ENCODE results near the gene SPATA13.

The SPATA13 gene

DNA sequence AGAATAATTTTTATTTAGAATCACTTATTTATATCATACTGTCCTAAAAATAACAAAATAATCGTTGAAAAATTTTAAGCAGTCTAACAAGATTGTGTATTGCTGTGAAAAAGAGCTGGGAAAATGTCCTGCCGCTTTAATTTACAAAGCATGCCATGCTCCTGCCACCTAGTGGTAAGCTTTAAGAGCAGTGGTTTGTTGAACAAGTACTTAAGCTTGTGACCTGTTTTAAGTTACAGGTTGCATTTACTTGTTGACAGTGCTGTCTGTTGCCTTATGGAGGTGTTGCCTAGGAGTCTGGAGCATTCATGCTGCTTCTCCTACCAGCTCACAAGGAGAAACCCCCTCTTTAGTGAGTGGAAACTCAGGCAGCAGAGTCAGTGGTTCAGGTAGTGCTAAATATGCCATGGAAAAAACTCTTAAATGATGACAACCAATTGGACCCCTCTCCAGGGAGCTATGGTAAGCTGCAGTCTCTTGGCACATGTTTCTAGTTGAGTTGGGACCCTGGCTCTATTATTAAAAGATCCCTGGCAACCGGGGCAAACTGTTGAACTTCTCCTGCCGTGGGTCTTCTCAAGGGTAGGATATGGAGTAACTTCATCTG is 68.4 kb downstream of the SPATA13 start:
- TF ChIP-seq, protein P1, sequence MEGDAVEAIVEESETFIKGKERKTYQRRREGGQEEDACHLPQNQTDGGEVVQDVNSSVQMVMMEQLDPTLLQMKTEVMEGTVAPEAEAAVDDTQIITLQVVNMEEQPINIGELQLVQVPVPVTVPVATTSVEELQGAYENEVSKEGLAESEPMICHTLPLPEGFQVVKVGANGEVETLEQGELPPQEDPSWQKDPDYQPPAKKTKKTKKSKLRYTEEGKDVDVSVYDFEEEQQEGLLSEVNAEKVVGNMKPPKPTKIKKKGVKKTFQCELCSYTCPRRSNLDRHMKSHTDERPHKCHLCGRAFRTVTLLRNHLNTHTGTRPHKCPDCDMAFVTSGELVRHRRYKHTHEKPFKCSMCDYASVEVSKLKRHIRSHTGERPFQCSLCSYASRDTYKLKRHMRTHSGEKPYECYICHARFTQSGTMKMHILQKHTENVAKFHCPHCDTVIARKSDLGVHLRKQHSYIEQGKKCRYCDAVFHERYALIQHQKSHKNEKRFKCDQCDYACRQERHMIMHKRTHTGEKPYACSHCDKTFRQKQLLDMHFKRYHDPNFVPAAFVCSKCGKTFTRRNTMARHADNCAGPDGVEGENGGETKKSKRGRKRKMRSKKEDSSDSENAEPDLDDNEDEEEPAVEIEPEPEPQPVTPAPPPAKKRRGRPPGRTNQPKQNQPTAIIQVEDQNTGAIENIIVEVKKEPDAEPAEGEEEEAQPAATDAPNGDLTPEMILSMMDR (IDR thresholded peaks at IDR 0.05; ENCODE audit: insufficient read depth, low read length, missing control alignments): peak; percentile 81

DNA sequence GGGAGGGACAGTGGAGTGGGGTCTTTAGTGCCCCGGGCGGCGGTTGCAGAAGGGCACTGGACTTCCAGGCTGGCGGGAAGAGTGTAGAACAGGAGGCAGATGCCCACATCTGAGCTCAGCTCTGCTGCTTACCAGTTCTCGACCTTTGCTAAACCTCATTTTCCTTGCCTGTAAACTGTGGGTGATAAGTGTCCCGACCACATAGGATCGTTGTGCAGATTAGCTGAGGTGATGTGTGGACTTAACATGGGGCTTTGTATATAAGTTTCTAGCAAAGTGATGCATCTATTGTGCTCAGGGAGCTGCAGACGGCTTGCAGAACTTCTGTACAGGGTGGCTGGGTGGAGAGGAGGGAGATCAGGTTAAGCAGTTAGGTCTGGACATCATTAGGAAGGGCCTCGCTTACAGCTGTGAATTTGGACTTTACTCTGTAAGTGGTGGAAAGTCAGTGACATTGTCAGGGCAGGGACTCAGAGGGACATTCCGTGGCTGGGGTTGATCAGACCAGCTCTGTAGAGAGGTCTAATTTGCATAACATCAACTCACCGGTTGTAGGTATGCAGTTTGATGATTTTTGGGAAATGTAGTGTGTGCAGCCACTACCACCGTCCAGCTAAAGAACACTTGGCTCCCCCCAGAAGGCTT is 70.0 kb downstream of the SPATA13 start:
- DNase-seq (ENCODE audit: low read depth, low spot score): no peak
- CTCF ChIA-PET: interaction anchor here (0.7 to 7.2 kb wide), 24 partner anchors 8 to 328 kb away, joined by 3 to 79 read pairs (median 4); no protein-coding TSS in a partner anchor
- no peak overlapping the region for H3K4me3 ChIP-seq (ENCODE audit: low read depth, low read length)
- TF ChIP-seq, protein P1 (IDR thresholded peaks at IDR 0.05; ENCODE audit: insufficient read depth, low read length, missing control alignments): no peak
- POLR2A ChIA-PET: interaction anchor here (0.6 kb wide), 1 partner anchor 803 kb away, joined by 3 read pairs; no protein-coding TSS in a partner anchor

More for the DNA sequence above, 68.4 kb downstream of the SPATA13 start:
- POLR2A ChIA-PET: interaction anchor here (0.5 kb wide), 1 partner anchor 150 kb away, joined by 3 read pairs; no protein-coding TSS in a partner anchor
- H3K4me3 ChIP-seq (ENCODE audit: low read depth, low read length): no peak overlapping the region
- CTCF ChIA-PET: interaction anchor here (0.6 to 12.9 kb wide), 57 partner anchors 10 to 762 kb away, joined by 3 to 438 read pairs (median 4); no protein-coding TSS in a partner anchor
- no peak for DNase-seq (ENCODE audit: low read depth, low spot score)

DNA sequence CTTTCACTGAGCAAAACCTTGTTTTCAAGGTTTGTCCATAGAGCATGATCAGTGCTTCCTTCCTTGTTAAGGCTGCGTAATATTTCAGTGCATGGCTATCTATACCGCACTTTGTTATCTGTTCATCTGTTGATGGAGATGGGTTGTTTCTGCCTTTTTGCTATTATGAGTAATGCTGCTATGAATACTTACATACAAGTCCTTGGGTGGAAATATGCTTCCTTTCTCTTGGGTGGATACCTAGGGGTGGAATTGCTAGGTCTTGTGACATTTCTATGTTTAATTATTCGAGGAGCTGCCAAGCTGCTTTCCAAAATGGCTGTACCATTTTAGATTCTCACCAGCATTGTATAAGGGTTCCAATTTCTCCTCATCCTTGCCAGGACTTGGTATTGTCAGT is 70.9 kb downstream of the SPATA13 start:
- POLR2A ChIA-PET: interaction anchor here (0.6 kb wide), 1 partner anchor 804 kb away, joined by 3 read pairs; no protein-coding TSS in a partner anchor
- H3K4me3 ChIP-seq (ENCODE audit: low read depth, low read length): no peak overlapping the region
- CTCF ChIA-PET: interaction anchor here (0.7 to 7.2 kb wide), 19 partner anchors 9 to 311 kb away, joined by 3 to 79 read pairs (median 4); no protein-coding TSS in a partner anchor
- DNase-seq (ENCODE audit: low read depth, low spot score): no peak
- TF ChIP-seq, protein P1 (IDR thresholded peaks at IDR 0.05; ENCODE audit: insufficient read depth, low read length, missing control alignments): no peak

DNA sequence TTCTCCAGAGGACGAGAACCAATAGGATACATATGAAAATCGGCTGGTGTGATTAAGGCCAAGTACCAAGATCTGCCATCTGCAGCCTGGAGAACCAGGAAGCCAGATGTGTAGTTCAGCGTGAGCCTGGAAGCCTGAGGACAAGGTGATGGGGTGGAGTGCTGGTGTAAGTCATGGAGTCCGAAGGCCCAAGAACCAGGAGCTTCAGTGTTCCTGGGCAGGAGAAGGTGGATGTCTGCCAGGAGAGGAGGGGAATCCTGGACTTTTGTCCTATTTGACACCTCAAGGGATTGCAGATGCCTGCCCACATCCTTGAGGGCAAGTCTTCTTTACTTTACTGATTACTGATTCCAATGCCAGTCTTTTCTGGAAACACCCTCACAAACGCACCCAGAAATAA is 71.5 kb downstream of the SPATA13 start:
- no peak overlapping the region for H3K4me3 ChIP-seq (ENCODE audit: low read depth, low read length)
- no peak for DNase-seq (ENCODE audit: low read depth, low spot score)
- TF ChIP-seq, protein P1 (IDR thresholded peaks at IDR 0.05; ENCODE audit: insufficient read depth, low read length, missing control alignments): no peak
- CTCF ChIA-PET: interaction anchor here (1.3 to 7.2 kb wide), 12 partner anchors 9 to 312 kb away, joined by 3 to 79 read pairs (median 10); no protein-coding TSS in a partner anchor
- POLR2A ChIA-PET: no interaction called here

DNA sequence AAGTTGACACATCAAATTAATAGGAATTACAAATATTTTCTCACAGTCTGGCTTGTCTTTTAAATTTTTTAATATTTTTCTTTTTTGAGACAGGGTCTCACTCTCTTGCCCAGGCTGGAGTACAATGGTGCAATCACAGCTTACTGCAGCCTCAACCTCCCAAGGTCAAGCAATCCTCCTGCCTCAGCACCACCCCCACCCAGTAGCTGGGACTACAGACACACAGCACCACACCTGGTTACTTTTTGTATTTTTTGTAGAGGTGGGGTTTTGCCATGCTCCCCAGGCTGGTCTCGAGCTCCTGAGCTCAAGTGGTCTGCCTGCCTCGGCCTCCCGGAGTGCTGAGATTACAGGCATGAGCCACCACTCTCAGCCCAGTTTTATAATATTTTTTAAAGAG is 72.0 kb downstream of the SPATA13 start:
- POLR2A ChIA-PET: no interaction called here
- H3K4me3 ChIP-seq (ENCODE audit: low read depth, low read length): no peak overlapping the region
- TF ChIP-seq, protein P1 (IDR thresholded peaks at IDR 0.05; ENCODE audit: insufficient read depth, low read length, missing control alignments): no peak
- CTCF ChIA-PET: interaction anchor here (1.1 to 7.2 kb wide), 10 partner anchors 13 to 312 kb away, joined by 3 to 79 read pairs (median 4); no protein-coding TSS in a partner anchor
- no peak for DNase-seq (ENCODE audit: low read depth, low spot score)

DNA sequence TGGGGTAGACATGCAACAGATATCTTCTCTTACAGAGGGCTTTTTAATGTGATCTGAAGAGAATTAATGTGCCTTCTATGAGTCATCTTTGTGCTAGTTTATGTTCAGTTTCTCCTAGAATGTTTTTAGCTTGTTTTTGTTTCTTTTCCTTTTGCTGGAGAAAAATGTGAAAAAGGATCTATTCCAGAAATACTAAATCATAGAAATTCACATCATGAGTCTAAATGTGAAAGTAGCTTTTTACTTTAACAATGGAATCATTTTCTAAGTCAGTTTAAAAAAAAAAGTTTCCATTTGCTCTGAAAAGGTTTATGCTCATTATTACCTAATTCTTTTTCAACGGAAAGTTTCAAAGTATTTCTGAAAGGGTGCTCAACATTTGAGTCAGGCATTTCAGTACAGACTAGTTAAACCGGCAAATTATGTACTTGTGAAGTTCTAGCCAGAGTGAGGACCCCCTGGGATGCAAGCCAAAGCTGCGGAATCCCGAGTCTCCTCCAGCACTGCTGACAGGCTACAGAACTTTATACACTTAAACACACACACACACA is 72.9 kb downstream of the SPATA13 start:
- CTCF ChIA-PET: interaction anchor here (0.8 to 7.2 kb wide), 7 partner anchors 14 to 310 kb away, joined by 3 to 79 read pairs (median 3); no protein-coding TSS in a partner anchor
- H3K4me3 ChIP-seq (ENCODE audit: low read depth, low read length): peak overlapping the region; percentile 38
- TF ChIP-seq, protein P1 (IDR thresholded peaks at IDR 0.05; ENCODE audit: insufficient read depth, low read length, missing control alignments): no peak
- DNase-seq (ENCODE audit: low read depth, low spot score): no peak
- POLR2A ChIA-PET: no interaction called here

Measured in AG04449 (cell line).